ENCODE results near the gene TGM5.
"Not testable (repeated sequence)": the region's sequence is repeated elsewhere in the genome, so short reads cannot be mapped to it uniquely, and the experiment has no call there.

The TGM5 gene

GRCh38 chr15:43274136-43274535 lies 7.4 kb upstream of the TGM5 start:
- FAIRE-seq, result no peak
- no peak for DNase-seq (ENCODE audit: insufficient read length)
- TF ChIP-seq POLR2A (IDR thresholded peaks at IDR 0.05; ENCODE audit: low read depth, low read length), result no peak
- no peak for TF ChIP-seq TAF1 (IDR thresholded peaks at IDR 0.05; ENCODE audit: borderline replicate concordance, low read depth, low read length)
- no peak for TF ChIP-seq POLR2AphosphoS5 (IDR thresholded peaks at IDR 0.05; ENCODE audit: low read depth, low read length)

- FAIRE-seq (no peak), DNase-seq (ENCODE audit: insufficient read length) (no peak)
- TF ChIP-seq TAF1 (IDR thresholded peaks at IDR 0.05; ENCODE audit: borderline replicate concordance, low read depth, low read length) (no peak), POLR2A (IDR thresholded peaks at IDR 0.05; ENCODE audit: low read depth, low read length) (no peak), POLR2AphosphoS5 (IDR thresholded peaks at IDR 0.05; ENCODE audit: low read depth, low read length) (no peak)
These were observed 6.5 kb upstream of the TGM5 start for GRCh38 chr15:43273243-43273642.

DNA sequence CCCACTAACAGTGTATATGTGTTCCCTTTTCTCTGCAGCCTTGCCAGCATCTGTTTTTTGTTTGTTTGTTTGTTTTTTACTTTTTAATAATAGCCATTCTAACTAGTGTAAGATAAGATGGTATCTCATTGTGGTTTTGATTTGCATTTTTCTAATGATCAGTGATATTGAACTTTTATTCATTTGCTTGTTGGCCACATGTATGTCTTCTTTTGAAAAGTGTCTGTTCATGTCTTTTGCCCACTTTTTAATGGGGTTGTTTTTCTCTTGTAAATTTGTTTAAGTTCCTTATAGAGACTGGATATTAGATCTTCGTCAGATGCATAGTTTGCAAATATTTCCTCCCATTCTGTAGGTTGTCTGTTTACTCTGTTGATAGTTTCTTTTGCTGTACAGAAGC lies 5.2 kb upstream of the TGM5 start:
- not testable (repeated sequence) for DNase-seq (ENCODE audit: insufficient read length); FAIRE-seq

GRCh38 chr15:43270676-43271306 lies 4.1 kb upstream of the TGM5 start:
- TF ChIP-seq POLR2A (IDR thresholded peaks at IDR 0.05; ENCODE audit: low read depth, low read length) (no peak), TAF1 (IDR thresholded peaks at IDR 0.05; ENCODE audit: borderline replicate concordance, low read depth, low read length) (no peak), POLR2AphosphoS5 (IDR thresholded peaks at IDR 0.05; ENCODE audit: low read depth, low read length) (no peak)
- DNase-seq (ENCODE audit: insufficient read length) (no peak), FAIRE-seq (no peak)

GRCh38 chr15:43270113-43270665 lies 3.5 kb upstream of the TGM5 start:
- DNase-seq (ENCODE audit: insufficient read length) (no peak), FAIRE-seq (no peak)
- TF ChIP-seq TAF1 (IDR thresholded peaks at IDR 0.05; ENCODE audit: borderline replicate concordance, low read depth, low read length) (no peak), POLR2AphosphoS5 (IDR thresholded peaks at IDR 0.05; ENCODE audit: low read depth, low read length) (no peak), POLR2A (IDR thresholded peaks at IDR 0.05; ENCODE audit: low read depth, low read length) (no peak)

DNA sequence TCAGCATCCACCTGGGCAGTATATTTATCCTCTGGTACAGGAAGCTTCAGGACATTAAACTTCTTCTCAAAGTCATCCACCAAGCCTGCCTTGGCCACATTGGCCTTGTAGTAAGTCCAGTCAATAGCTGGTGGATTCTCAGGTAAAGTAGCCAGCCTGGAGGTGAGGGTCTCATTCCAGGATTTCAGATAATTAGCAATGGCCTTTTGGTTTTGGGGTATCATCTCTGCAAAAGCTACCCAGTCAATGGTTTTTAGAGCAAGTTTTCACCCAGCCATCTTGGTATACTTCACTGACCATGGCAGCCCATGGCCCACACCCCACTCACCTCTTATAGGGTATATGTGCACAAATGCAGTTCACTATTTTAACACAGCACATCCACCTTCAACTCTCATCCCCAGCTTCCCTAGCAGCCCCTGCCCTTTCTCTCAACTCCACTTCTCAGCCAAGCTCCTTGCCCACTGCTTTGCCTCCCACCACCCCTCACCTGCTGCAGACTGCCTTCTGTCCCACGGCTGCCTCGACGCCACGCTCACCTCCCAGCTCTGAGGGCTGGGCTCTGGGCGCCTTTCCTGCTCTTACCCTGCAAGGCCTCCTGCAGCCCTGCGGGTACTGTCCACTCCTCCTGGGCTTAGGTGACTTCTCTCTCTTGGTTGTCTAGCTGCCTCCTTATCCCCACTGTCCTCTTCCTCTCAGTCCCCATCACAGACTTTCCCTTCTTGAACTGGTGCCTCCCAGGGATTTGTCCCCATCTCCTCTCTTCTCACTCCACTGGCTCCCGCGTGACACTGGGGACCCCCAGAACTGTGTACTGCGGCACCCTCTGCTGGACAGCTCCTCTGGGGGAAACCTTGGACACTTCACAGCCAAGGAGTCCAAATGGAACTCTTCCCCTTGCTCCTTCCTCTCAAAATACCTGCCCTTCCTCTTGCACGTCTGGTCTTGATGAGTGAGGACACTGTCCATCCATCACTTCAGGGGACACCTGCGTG lies 1.7 kb upstream of the TGM5 start:
- TF ChIP-seq POLR2A (IDR thresholded peaks at IDR 0.05; ENCODE audit: low read depth, low read length) (no peak), POLR2AphosphoS5 (IDR thresholded peaks at IDR 0.05; ENCODE audit: low read depth, low read length) (no peak), TAF1 (IDR thresholded peaks at IDR 0.05; ENCODE audit: borderline replicate concordance, low read depth, low read length) (no peak)
- DNase-seq (ENCODE audit: insufficient read length), result no peak
- FAIRE-seq, result no peak

DNA sequence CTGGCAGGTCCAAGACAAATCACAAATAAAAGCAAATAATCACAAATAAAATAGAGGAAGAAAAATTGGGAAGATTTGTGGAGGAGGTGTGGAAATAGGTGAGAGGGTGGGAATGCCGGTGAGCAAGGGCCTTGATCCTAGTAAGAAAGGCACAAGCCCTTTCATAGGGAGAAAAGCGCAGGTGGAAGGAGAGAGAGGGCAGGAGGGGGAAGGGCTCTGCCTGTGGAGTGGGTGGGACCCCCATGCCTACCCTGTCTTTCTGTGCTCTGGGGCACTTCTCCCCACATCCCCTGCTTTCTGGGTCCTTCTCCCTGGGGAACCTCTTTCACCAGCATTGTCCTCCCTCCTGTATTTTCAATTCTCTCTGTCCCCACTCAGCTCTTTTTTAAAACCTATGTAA lies 711 bp upstream of the TGM5 start:
- no peak for FAIRE-seq

DNA sequence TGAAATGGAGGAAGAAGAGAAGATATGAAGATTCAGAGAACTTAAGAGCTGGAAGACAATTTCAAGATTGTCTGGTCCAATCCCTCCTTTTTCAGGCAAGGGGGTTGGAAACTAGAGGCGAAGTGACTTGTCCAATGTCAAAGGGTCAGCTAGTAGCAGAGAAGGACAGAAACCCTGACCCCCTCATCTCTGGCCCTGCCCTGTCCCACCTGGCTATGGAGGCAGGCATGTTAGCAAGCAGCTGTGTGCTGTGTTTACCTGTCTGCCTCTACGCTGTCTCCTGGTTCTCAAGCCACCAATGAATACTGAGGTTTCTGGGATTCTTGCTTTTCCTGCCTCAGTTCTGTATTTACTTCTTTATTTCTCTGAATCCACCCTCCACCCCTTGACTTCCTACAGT lies 342 bp downstream of the TGM5 start:
- no peak for FAIRE-seq
- no peak for DNase-seq (ENCODE audit: insufficient read length)
- TF ChIP-seq POLR2AphosphoS5 (IDR thresholded peaks at IDR 0.05; ENCODE audit: low read depth, low read length), result no peak
- no peak for TF ChIP-seq POLR2A (IDR thresholded peaks at IDR 0.05; ENCODE audit: low read depth, low read length)
- TF ChIP-seq TAF1 (IDR thresholded peaks at IDR 0.05; ENCODE audit: borderline replicate concordance, low read depth, low read length), result no peak

More for the DNA sequence above, 711 bp upstream of the TGM5 start:
- TF ChIP-seq TAF1 (IDR thresholded peaks at IDR 0.05; ENCODE audit: borderline replicate concordance, low read depth, low read length) (no peak), POLR2AphosphoS5 (IDR thresholded peaks at IDR 0.05; ENCODE audit: low read depth, low read length) (no peak), POLR2A (IDR thresholded peaks at IDR 0.05; ENCODE audit: low read depth, low read length) (no peak)
- no peak for DNase-seq (ENCODE audit: insufficient read length)

DNA sequence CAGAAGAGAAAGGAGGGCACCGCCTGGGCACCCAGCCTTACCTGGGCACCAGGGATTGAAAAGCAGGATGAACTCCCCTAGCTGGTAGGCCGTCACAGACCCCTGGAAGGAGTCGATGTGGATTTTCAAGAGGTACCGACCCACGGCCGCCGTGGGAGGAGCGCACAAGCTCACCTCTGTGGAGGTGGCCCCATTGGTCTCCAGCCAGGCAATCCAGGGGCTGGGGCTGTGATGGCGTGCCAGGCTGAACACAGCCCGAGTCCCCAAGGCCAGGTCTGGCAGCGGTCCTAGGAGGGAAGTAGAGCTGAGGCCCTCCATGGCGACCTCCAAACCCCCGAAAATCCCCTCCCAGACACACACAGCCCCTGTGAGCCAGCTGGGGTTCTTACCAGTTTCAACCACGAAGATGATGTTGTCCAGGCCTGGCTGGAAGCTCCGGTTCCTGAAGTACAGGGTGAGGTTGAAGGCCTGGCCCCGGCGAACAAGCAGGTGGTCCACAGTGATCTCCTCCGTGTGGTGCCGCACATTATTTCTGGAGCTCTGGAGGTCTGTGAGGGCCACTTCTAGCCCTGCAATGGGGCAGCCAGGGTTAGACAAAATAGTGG lies 6.6 kb downstream of the TGM5 start:
- no peak for FAIRE-seq
- no peak for TF ChIP-seq POLR2AphosphoS5 (IDR thresholded peaks at IDR 0.05; ENCODE audit: low read depth, low read length)
- TF ChIP-seq TAF1 (IDR thresholded peaks at IDR 0.05; ENCODE audit: borderline replicate concordance, low read depth, low read length), result no peak
- no peak for TF ChIP-seq POLR2A (IDR thresholded peaks at IDR 0.05; ENCODE audit: low read depth, low read length)
- no peak for DNase-seq (ENCODE audit: insufficient read length)

DNA sequence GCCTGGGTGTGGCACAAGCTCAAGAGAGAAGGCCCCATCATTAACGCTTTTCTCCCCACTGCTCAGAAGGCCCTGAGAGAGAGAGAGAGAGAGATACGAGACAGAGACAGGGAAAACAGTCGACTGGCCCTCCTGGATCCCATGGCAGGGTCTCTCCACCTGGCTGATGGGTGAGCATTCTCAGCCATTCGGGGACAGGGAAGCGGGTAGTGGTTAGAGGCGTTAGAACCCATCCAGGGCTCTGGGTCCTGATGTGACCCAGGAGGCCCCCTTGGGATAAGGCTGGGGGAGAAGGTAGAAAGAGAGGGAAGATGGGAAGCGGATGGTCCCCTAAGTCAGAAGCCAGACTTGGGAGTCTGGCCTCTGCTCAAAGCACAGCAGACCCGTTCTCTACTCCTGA lies 7.9 kb downstream of the TGM5 start:
- no peak for DNase-seq (ENCODE audit: insufficient read length)
- TF ChIP-seq TAF1 (IDR thresholded peaks at IDR 0.05; ENCODE audit: borderline replicate concordance, low read depth, low read length) (no peak), POLR2A (IDR thresholded peaks at IDR 0.05; ENCODE audit: low read depth, low read length) (no peak), POLR2AphosphoS5 (IDR thresholded peaks at IDR 0.05; ENCODE audit: low read depth, low read length) (no peak)
- no peak for FAIRE-seq

DNA sequence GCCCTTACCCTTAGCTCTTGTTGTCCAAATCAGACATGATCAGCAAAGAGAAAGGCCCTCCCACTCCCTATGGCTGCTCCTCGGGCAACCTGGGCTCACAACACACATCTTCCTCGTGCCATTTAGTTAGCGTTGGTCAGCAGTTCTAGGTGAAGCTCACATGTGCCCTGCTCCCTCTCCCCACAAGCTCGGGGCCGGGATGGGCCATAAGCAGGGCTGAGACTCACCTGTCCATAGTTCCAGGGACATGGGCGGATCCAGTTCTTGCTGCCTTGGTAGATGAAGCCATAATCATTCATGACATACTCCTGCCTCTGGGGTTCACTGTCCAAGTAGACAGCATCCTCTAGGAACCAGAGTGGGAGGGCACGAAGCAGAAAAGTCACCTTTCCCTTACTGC lies 10.4 kb downstream of the TGM5 start:
- no peak for DNase-seq (ENCODE audit: insufficient read length)
- no peak for FAIRE-seq

More for the DNA sequence above, 10.4 kb downstream of the TGM5 start:
- TF ChIP-seq TAF1 (IDR thresholded peaks at IDR 0.05; ENCODE audit: borderline replicate concordance, low read depth, low read length) (no peak), POLR2A (IDR thresholded peaks at IDR 0.05; ENCODE audit: low read depth, low read length) (no peak), POLR2AphosphoS5 (IDR thresholded peaks at IDR 0.05; ENCODE audit: low read depth, low read length) (no peak)
